Neural cell (in vitro differentiated cells): ENCODE results near the gene ANKFN1. TPM values are rescaled to one million over a fixed set of nuclear protein-coding genes. Genes with fewer than 3 reads are reported as not detected.

Experiments
- H2AFZ ChIP-seq: fragments of 200-600, 300-800 bp; sonication (generic), shearing (Covaris generic); 2 replicates; pipeline ENCODE4 v1.6.0; 2014; ENCODE audit warnings: low read depth, mild to moderate bottlenecking, antibody characterized with exemption, low read length, moderate library complexity
- H3F3A ChIP-seq: fragments of 200-600 bp; shearing (Covaris generic); 2 replicates; pipeline ENCODE4 v1.6.1; 2016; ENCODE audit warnings: mild to moderate bottlenecking, moderate library complexity, mixed read lengths, antibody characterized with exemption, low read length; ENCODE audit not compliant: insufficient read depth, poor library complexity, severe bottlenecking
- H3K27ac ChIP-seq: fragments of 200-600, 300-800 bp; sonication (generic), shearing (Covaris generic); 2 replicates; pipeline ENCODE4 v1.5.1; 2014; ENCODE audit warnings: mild to moderate bottlenecking, low read length, moderate library complexity
- H3K27me3 ChIP-seq: fragments of 300-800, 200-600 bp; sonication (generic), shearing (Covaris generic); 2 replicates; pipeline ENCODE4 v1.6.0; 2014; ENCODE audit warnings: mild to moderate bottlenecking, low read depth, low read length, moderate library complexity; ENCODE audit not compliant: insufficient read depth
- H3K36me3 ChIP-seq: fragments of 300-800, 200-600 bp; sonication (generic), shearing (Covaris generic); 2 replicates; pipeline ENCODE4 v1.5.1; 2014; ENCODE audit warnings: mild to moderate bottlenecking, antibody characterized with exemption, low read length, moderate library complexity; ENCODE audit not compliant: insufficient read depth
- H3K4me2 ChIP-seq: fragments of 300-800, 200-600 bp; sonication (generic), shearing (Covaris generic); 2 replicates; pipeline ENCODE4 v1.6.0; 2014; ENCODE audit warnings: mild to moderate bottlenecking, low read length
- H3K4me3 ChIP-seq: fragments of 300-800, 200-600 bp; sonication (generic), shearing (Covaris generic); 2 replicates; pipeline ENCODE4 v1.5.1; 2014; ENCODE audit warnings: mild to moderate bottlenecking, low read length, moderate library complexity
- H3K79me2 ChIP-seq: fragments of 200-600 bp; shearing (Covaris generic); replicated peaks from 2 replicates; pipeline ENCODE4 v1.6.0; 2014; ENCODE audit warnings: mild to moderate bottlenecking, low read length, moderate library complexity; ENCODE audit not compliant: insufficient read depth
- H3K9ac ChIP-seq: fragments of 300-800, 200-600 bp; sonication (generic), shearing (Covaris generic); 2 replicates; pipeline ENCODE4 v1.6.1; 2016; ENCODE audit warnings: mild to moderate bottlenecking, low read length, mixed read lengths
- H3K9me2 ChIP-seq: fragments of 200-600 bp; shearing (Covaris generic); 2 replicates; pipeline ENCODE4 v1.6.1; 2016; ENCODE audit warnings: mild to moderate bottlenecking, low read length, mixed read lengths; ENCODE audit not compliant: insufficient read depth
- H3K9me3 ChIP-seq: fragments of 200-600, 300-800 bp; sonication (generic), shearing (Covaris generic); 2 replicates; pipeline ENCODE4 v1.6.1; 2016; ENCODE audit warnings: mild to moderate bottlenecking, mixed run types, low read length, moderate library complexity, mixed read lengths
- H4K20me1 ChIP-seq: fragments of 200-600 bp; shearing (Covaris generic); 2 replicates; pipeline ENCODE4 v1.6.1; 2016; ENCODE audit warnings: mild to moderate bottlenecking, mixed run types; ENCODE audit not compliant: insufficient read depth
- EP300 ChIP-seq: fragments of 450-650 bp; conservative IDR thresholded peaks from 2 replicates; pipeline ENCODE4 v1.6.1; 2014; ENCODE audit warnings: antibody characterized with exemption, mild to moderate bottlenecking, moderate library complexity; ENCODE audit not compliant: poor library complexity, severe bottlenecking
- EZH2 ChIP-seq: fragments of 200-600, 300-800 bp; shearing (Covaris generic), sonication (generic); IDR thresholded peaks from 2 replicates; pipeline ENCODE4 v1.6.1; 2014; ENCODE audit warnings: antibody characterized with exemption, low read length, borderline replicate concordance, mild to moderate bottlenecking; ENCODE audit not compliant: insufficient read depth, poor library complexity, severe bottlenecking
- MXI1 ChIP-seq: fragments of 450-650 bp; conservative IDR thresholded peaks from 2 replicates; pipeline ENCODE4 v1.6.1; 2014; ENCODE audit warnings: antibody characterized with exemption, mild to moderate bottlenecking; ENCODE audit not compliant: poor library complexity, severe bottlenecking
- POLR2AphosphoS5 ChIP-seq: IDR thresholded peaks from 2 replicates; pipeline ENCODE4 v1.6.1; 2012
- RAD21 ChIP-seq: fragments of 450-650 bp; conservative IDR thresholded peaks from 2 replicates; pipeline ENCODE4 v1.6.1; 2014; ENCODE audit warnings: antibody characterized with exemption, mild to moderate bottlenecking, moderate library complexity
- SMC3 ChIP-seq: fragments of 450-650 bp; conservative IDR thresholded peaks from 2 replicates; pipeline ENCODE4 v1.6.1; 2014; ENCODE audit warnings: antibody characterized with exemption, mild to moderate bottlenecking, moderate library complexity; ENCODE audit not compliant: poor library complexity
- TAF1 ChIP-seq: IDR thresholded peaks from 2 replicates; pipeline ENCODE4 v1.6.1; 2012; ENCODE audit warnings: low read depth
- polyA plus RNA-seq: library from polyadenylated mRNA; depleted of rRNA; stranded (reverse); fragments of >200 nt; gene quantifications from 2 replicates; pipeline ENCODE4 v1.2.3, GENCODE V29; 2014
- TF ChIP-seq, protein P1 (sequence below): fragments of 450-650 bp; IDR thresholded peaks from 2 replicates; pipeline ENCODE4 v1.5.1; 2014; ENCODE audit warnings: antibody characterized with exemption, mild to moderate bottlenecking, moderate library complexity; ENCODE audit not compliant: poor library complexity, severe bottlenecking
- TF ChIP-seq, protein P2 (sequence below): IDR thresholded peaks from 2 replicates; pipeline ENCODE4 v1.6.1; 2012; ENCODE audit warnings: borderline replicate concordance

ANKFN1 gene
- polyA plus RNA-seq, 1 donor from 2014 or later, result 0.14 TPM

DNA sequence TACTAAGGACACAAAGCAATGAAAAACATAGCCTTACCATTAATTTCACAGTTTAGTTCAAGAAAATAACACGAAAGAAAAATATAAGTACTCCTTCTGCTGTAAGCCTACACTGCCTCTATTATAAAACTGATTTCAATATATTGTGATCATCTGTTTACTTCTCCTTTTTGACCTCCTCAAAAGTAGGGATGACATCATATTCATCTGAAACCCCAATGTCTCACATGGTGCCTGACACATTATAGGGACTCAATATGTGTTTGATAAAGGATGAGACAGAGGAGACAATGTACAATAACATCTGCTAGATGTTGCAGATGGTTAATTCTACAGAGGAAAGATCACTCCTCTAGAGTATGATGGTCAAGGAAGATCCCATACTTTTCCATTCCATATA lies 321.8 kb downstream of the ANKFN1 start:
- Histone ChIP-seq H3K9me3 (peaks cover 3% of the 10 kb centered on the region), H3K36me3 (no peaks in the 10 kb centered on the region)

DNA sequence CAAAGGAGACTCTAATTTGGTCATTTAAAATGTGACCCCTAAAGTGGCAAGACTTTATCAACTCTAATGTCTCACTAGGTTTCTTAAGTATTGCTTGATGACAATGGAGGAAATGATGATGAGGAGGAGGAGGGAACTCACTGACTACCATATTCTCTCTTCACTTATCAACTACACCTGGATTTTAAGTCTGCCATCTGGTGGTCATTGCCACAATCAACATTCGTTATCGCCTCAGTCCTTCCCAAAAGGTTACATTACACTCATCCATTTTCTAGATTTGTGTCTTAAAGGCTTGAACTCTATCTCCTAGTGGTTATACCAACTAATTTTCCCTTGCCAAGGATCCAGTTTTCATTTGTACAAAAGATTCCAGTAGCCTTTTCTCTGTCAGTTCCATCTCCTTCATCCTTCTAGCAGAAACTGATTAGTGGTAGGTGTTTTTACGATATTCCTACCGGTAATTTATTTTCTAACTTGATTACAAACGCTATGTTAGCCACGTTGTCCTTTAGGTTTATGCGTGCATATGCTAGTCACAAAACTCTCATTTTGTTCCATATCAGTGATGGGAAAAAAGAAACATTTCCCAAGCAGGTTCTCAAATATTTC lies 325.7 kb downstream of the ANKFN1 start:
- Histone ChIP-seq H3K9me3 (no peaks in the 10 kb centered on the region), H3K9ac (no peak overlapping the region), H3K27ac (no peak overlapping the region), H3K27me3 (no peaks in the 10 kb centered on the region), H2AFZ (no peak overlapping the region), H3K79me2 (no peaks in the 10 kb centered on the region), H3K4me2 (no peak overlapping the region), H3K4me3 (no peak overlapping the region), H3K36me3 (no peaks in the 10 kb centered on the region), H3K9me2 (no peaks in the 10 kb centered on the region), H3F3A (no peaks in the 10 kb centered on the region), H4K20me1 (no peaks in the 10 kb centered on the region)
- TF ChIP-seq, protein P1, sequence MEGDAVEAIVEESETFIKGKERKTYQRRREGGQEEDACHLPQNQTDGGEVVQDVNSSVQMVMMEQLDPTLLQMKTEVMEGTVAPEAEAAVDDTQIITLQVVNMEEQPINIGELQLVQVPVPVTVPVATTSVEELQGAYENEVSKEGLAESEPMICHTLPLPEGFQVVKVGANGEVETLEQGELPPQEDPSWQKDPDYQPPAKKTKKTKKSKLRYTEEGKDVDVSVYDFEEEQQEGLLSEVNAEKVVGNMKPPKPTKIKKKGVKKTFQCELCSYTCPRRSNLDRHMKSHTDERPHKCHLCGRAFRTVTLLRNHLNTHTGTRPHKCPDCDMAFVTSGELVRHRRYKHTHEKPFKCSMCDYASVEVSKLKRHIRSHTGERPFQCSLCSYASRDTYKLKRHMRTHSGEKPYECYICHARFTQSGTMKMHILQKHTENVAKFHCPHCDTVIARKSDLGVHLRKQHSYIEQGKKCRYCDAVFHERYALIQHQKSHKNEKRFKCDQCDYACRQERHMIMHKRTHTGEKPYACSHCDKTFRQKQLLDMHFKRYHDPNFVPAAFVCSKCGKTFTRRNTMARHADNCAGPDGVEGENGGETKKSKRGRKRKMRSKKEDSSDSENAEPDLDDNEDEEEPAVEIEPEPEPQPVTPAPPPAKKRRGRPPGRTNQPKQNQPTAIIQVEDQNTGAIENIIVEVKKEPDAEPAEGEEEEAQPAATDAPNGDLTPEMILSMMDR, result peak; percentile 54
- TF ChIP-seq RAD21 (peak; percentile 42), EP300 (no peak), SMC3 (peak; percentile 66)

More for the DNA sequence above, 321.8 kb downstream of the ANKFN1 start:
- no peaks in the 10 kb centered on the region for H3K79me2 ChIP-seq
- no peaks in the 10 kb centered on the region for H3K9me2 ChIP-seq
- no peak overlapping the region for H3K4me2 ChIP-seq
- TF ChIP-seq, protein P2, sequence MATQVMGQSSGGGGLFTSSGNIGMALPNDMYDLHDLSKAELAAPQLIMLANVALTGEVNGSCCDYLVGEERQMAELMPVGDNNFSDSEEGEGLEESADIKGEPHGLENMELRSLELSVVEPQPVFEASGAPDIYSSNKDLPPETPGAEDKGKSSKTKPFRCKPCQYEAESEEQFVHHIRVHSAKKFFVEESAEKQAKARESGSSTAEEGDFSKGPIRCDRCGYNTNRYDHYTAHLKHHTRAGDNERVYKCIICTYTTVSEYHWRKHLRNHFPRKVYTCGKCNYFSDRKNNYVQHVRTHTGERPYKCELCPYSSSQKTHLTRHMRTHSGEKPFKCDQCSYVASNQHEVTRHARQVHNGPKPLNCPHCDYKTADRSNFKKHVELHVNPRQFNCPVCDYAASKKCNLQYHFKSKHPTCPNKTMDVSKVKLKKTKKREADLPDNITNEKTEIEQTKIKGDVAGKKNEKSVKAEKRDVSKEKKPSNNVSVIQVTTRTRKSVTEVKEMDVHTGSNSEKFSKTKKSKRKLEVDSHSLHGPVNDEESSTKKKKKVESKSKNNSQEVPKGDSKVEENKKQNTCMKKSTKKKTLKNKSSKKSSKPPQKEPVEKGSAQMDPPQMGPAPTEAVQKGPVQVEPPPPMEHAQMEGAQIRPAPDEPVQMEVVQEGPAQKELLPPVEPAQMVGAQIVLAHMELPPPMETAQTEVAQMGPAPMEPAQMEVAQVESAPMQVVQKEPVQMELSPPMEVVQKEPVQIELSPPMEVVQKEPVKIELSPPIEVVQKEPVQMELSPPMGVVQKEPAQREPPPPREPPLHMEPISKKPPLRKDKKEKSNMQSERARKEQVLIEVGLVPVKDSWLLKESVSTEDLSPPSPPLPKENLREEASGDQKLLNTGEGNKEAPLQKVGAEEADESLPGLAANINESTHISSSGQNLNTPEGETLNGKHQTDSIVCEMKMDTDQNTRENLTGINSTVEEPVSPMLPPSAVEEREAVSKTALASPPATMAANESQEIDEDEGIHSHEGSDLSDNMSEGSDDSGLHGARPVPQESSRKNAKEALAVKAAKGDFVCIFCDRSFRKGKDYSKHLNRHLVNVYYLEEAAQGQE, result no peak
- TF ChIP-seq RAD21 (no peak), TAF1 (no peak), MXI1 (no peak), EZH2 (no peak), SMC3 (no peak), EP300 (no peak), POLR2AphosphoS5 (no peak)
- TF ChIP-seq, protein P1, result no peak
- no peak overlapping the region for H3K4me3 ChIP-seq
- H4K20me1 ChIP-seq, result no peaks in the 10 kb centered on the region
- no peak overlapping the region for H3K27ac ChIP-seq
- no peak overlapping the region for H2AFZ ChIP-seq
- H3K27me3 ChIP-seq, result no peaks in the 10 kb centered on the region
- H3F3A ChIP-seq, result no peaks in the 10 kb centered on the region
- H3K9ac ChIP-seq, result no peak overlapping the region
